Activated CD4-positive, alpha-beta T cell treated with anti-CD3 and anti-CD28 coated beads for 1 hour (primary cell): Measurements from ENCODE around the gene PRR16.

Source experiments
- DNase-seq: peaks from one replicate; pipeline ENCODE4 v3.0.0-alpha.2; 2020

Gene PRR16

DNA sequence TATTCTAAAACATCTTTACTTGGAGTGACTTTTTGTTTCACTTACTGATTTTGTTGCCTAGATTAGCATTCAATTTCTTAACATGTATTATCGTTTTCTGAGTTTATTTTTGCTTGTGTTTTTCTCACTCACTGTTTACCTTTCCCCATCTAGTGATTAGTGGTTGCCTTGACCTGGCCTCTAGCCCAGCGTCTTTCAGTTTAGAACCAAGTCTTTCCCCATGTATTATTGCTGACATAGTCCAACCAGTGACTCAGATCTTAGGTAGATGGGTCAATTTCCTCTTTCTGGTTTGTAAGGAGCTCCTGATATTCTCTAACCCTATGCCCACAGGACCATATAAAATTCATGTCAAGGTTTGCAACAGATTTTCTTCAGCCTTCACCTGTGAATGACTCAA is 135.5 kb downstream of the PRR16 start:
- DNase-seq, result no peak

DNA sequence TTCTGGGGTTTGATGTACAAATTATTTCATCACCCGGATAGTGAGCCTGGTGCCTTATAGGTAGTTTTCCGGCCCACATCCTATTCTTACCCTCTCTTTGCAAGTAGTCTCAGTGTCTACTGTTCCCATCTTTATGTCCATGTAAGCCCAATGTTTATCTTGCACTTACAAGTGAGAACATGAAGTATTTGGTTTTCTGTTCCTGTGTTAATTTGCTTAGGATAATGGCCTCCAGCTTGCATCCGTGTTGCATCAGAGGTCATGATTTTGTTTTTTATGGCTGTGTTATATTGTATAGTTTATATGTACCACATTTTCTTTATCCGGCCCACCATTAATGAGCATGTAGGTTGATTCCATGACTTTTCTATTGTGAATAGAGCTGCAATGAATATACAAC is 136.5 kb downstream of the PRR16 start:
- DNase-seq, result no peak

DNA sequence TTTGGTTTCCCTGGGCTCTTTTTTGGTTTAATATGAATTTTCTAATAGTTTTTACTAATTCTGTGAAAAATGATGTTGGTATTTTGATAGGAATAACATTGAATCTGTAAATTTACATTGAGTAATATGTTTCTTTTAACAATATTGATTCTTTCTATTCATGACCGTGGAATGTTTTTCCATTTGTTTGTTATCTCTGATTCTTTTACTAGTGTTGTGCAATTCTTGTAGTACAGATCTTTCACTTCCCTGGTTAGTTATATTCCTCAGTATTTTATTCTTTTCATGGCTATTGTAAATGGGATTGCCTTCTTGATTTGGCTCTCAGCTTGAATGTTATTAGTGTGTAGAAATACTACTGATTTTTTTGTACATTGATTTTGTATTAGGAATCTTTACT is 137.9 kb downstream of the PRR16 start:
- no peak for DNase-seq

DNA sequence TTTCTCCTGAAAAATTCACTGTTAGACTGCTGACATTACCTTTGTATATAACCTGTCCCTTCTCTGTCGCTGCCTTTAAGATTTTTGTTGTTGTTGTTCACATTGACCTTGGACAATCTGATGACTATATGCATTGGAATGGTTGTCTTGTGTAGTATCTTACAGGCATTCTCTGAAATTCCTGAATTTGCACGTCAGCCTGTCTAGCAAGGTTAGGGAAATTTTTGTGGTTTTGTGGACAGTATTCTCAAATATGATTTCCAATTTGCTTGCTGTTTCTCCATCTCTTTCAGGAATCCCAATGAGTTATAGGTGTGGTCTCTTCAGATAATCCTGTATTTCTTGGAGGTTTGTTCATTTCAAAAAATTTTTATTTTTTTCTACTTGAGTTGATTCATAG is 140.8 kb downstream of the PRR16 start:
- no peak for DNase-seq

DNA sequence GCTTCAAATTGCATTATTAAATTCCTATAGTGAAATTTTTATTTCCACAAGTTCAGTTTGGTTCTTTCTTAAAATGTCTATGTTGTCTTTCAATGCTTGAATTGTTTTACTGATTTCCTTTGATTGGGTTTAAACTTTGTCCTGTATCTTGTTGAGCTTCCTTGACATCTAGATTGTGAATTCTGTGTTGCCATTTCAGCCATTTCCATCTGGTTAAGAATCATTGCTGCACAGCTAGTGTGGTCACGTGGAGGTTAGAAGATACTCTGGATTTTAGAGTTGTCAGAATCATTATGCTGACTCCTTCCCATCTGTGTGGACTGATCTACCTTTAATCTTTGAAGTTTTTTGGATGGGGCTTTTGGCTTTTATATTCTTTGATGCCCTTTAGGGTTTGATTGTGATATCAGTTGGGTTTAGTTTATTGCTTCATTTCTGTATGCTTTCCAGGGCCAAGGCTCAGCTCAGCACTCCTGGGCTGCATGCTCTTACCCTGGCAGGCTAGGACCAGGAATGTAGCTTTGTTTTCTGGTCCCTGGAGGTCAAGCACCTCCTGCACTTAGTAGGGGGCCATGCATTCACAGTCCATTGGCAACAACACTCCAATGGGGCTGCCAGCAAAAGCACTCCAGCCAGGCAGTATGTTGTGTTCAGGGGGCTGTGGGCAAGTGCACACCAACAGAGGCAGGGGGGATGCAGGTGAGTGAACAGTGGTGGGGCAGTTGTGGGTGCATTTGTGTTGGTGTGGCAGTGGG is 141.4 kb downstream of the PRR16 start:
- no peak for DNase-seq

DNA sequence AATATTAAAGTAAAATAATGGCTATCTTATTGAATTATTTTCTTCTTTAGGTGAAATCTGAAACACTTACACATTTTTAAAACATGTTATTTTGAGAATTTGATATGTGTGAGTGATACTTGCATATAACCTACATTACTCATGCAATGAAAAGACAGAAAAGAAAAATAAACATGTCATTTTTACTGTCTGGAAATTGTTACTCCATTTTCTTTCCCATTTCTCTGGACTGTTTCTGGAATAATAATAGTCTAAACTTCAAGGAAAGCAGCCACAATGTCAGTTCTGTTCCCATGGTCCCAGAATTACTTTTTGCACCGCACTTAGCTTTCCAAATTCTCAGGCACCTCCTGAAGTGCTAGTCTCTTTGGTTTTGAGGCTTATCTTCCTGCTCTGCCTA is 145.5 kb downstream of the PRR16 start:
- DNase-seq, result no peak

DNA sequence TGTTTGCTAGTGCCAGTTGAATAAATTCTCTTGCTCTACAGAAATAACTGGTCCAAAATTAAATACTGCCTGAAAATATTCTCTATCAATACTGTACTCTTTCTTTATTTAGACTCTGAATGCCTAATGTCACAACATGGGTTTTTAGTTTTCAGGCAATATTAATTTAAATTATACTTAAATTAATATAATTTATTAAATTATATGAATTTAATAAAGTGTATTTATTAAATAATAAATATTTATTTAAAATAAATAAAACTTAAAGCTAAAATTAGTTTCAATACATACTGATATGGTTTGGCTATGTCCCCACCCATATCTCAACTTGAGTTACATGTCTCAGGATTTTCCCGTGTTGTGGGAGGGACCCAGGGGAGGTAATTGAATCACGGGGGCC is 146.0 kb downstream of the PRR16 start:
- no peak for DNase-seq

DNA sequence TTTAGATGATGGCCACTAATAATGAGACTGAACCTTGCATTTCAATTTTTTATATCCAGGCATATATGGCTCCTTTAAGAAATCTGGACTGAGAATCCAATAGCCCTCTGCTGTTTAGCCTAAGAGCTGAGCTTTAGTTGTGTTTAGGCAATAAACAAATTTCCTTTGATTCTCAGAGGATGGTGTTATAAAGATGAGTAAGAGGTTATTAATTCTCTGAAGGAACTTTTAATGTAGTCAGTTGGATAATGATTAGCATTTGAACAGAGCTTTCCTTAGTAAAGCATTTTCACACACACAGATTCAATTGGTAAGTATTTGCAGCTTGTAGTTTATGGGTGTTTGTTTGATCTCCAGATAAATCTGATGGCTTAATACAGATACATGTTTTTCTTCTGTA is 149.6 kb downstream of the PRR16 start:
- DNase-seq, result no peak

DNA sequence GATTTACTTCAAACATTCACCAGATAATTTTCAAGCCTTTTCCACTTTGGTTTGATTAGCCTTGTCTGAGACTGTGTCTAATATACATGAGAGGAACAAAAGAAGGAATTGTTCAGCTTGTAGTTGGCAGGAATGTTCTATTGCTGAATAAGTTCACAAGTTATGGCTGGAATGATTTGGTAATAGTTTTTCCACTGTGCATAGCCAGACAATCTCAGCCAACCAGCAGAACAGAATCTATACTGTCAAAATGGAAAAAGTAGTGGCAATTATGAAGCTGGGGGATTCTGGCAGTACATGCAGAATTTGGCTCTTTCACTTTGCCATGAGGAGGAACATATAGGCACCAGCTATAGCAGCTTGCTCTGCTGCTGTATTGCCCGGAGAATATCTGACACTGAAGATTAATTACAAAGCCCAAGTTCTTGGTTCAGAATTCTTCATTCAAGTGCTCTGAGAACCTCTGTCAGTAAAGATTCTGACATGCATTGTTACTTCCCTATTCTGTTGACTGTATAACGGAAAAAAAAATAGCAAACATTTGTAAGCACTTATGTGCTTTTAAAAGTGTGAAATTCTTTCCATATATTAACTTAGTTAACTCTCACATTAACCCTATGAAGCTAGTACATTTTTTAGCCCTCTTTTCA is 150.6 kb downstream of the PRR16 start:
- DNase-seq, result no peak

DNA sequence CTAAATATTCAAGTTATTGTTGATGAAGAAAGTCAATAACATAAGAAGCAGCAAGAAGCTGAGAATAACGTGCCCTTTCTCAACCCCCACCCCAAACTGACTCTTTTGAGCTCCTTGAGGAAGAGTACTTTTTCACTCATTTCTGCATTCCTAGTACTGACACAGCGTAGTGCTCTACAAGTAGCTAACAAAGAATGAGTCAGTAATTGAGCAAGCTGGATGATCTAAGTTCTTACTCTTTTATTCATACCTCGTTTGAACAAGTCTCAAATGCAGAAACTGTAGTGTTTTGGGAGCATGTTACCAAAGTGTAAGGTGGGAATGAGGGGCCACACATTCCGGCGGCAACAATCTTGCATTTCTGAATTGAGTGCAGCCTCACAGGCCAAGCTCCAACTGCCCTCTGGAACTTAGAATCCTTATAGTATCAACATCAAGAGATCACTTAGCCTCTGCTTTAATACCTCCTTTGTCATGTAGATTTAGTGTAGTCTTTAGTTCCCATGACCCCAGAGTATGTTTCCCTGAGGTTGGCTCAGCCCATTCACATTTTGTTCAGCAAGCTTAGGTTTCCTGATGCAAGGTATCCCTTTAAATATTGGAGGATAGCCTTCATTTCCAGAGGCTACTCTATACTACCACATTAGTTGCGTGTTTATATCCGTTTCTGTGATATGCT is 152.0 kb downstream of the PRR16 start:
- no peak for DNase-seq

DNA sequence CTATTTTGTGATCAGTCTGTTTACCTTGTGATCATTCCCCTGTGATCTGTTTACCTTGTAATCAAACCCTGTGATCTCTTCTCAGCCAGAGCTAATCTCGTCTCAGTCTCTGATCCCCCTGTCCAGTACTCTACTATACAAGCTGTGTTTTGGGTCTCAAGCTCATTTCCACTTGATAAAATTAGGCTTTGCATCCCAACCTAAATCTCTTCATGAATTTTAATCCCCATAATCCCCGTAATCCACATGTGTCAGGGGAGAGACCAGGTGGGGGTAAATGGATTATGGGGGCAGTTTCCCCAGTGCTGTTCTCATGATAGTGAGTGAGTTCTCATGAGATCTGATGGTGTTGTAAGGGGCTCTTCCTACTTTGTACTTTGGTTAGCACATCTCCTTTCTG is 157.2 kb downstream of the PRR16 start:
- DNase-seq, result no peak

DNA sequence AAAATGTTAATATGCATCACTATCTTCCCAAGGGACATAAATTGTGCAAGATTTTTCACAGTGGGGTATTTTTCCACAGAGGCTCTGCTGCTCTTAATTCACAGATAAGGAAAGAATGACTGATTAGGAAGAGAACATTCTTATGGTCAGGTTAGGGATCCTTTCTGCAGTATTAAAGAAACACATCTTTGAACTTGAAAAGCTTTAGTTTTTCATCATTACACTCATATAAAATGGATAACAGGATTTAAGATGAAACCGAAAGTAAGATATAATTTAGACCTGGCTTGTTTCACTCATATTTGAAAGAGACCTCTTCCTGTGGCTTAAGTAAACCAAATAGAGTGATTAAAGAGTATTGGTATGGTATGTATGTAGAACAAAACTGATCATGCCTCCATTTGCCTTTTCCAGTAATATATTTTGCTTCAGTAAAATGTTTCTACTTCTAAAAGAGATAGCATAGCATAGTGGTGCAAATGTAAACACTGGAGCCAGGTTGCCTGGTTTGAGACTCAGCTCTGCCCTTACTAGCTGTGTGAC is 160.0 kb downstream of the PRR16 start:
- no peak for DNase-seq

DNA sequence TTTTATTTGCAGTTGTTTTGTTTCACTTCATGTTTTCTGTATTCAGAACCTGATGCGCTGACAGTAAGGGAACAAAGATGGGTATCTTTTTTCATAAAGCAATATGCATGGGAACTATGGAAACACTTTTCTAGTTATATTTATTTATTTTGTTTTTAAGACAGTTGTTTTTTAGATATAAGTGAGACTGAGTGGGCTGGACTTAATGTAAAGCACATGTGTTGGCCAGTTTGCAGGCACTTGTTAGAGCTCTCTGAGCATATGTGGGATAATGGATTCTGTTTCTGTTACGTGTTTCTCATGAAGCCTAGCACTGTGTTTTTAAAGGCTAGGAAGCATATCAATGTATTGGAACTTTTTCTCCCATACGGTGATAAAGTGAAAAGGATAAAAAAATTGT is 164.1 kb downstream of the PRR16 start:
- no peak for DNase-seq

DNA sequence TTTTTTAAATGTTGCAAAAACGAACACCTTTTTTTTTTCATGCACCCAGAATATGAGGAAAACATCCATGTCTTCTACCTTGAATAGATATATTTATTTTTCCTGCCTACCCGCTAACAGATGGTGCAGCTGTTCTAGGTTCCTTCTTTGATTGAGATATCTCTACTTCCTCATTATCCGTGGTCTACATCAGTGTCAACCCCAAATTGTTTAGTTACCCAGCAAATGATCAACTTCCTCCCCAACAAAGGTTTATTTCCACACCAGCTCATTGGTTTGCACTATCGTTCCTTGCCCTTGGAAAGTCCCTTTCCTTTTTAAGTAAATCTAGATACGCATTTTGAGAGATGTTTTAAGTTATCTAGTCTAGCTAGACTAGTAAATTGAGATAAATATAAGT is 166.4 kb downstream of the PRR16 start:
- DNase-seq, result no peak

DNA sequence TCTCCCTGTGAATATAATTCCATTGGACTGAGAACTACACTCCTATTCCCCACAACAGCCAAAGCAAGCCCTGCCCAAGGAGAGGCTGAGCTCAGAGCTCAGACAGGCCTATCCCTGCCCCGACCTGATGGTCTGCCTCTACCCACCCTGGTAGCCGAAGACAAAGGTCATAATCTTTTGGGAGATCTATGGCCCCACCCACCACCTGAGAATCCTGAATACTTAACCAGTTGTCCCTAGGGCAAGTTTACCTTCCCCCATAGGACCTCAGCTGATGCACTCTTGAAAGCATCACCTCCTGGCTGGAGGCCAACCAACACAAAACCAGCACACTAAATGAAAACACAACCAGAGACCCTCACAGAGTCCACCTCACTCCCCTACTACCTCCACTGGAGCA is 167.5 kb downstream of the PRR16 start:
- DNase-seq, result no peak

DNA sequence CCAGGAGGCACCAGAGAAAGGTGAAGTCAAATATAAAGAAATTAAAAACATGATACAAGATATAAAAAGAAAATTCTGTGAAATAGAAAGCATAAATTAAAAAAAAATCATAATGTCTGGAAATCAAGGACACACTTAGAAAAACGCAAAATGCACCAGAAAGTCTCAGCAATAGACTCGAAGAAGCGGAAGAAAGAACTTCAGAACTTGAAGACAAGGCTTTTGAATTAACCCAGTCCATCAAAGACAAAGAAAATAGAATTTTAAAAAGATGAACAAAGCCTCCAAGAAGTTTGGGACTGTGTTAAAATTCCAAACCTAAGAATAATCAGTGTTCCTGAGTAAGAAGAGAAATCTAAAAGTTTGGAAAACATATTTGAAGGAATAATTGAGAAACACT is 168.3 kb downstream of the PRR16 start:
- DNase-seq, result no peak

DNA sequence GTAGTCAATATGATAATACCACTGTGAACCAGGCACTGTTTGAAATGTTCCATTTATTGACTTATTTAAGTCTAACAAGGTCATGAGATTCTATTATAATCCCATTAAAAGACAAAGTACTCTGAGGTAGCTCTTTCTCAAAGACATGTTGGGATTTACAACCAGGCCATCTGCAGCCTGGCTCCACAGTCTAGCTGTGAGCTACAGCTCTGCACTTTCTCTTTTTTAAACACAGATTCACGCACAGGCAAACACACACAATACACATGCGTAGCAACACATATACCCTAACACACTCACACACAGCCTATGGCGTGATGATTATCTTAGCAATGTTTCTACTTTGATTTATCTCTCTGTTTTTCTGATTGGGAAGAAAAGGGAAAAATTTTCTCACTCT is 174.3 kb downstream of the PRR16 start:
- no peak for DNase-seq

DNA sequence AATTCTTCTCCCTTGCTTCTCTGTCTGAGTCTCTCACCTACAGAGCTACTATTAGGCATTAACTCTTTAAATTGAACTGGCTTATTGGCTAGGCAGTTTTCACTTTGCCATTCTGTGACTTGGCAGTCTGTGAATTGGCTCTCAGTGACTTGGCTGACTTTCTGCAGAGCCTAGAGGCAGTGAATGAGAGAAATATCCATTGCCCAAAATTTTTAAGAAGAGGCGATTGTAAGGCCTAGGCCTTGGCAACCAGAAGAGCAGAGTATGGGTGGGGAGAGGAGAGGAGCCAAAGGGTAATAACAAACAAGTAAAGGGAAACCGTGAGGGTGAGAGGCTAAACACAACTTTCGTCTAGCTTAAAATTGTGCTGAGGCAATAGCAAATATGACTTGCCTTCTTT is 176.7 kb downstream of the PRR16 start:
- DNase-seq, result no peak

DNA sequence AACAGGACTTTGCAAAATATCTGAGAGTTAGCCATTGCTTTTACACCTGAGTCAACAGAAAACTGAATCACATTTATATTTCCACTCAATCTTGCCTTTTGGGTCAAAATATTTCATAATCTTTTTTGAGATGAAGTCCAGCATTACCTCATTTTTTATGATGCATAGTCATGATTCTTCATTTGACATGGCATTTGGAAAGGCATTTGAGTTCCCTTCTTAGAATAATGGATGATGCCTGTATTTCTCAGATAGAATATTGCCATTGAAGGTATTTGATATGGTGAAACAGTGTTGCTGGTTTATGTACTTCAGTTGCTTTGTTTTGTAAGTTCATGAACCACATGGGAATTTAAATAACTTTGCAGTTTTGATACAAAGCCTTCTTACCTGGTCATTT is 180.4 kb downstream of the PRR16 start:
- DNase-seq, result no peak

DNA sequence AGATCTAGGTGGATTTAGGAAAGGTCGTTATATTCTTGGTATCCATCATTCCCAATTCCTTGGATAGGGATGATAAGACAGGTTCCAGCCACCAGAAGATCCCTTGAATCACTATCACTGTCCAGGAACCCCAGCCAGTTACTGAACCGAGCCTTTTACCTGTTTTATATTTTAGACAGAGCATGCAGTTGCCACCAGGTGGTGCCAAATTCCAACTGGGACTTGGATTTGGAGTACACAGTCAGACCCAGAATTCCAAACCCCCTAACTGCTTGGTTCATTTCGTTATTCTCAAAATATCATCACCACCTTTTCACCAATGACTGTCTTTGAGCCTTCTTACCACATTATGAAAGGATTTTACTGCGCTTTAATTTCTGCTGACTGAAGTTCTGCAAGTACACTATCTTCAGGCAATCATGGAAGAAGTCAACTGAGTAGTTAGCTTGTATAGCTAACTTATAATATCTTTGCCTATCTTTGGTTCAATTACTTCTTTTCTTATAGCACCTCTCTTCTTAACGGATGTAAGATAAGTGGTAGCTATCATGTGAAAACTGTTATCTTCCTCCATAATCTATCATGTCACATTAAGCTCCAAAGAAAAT is 191.8 kb downstream of the PRR16 start:
- no peak for DNase-seq

DNA sequence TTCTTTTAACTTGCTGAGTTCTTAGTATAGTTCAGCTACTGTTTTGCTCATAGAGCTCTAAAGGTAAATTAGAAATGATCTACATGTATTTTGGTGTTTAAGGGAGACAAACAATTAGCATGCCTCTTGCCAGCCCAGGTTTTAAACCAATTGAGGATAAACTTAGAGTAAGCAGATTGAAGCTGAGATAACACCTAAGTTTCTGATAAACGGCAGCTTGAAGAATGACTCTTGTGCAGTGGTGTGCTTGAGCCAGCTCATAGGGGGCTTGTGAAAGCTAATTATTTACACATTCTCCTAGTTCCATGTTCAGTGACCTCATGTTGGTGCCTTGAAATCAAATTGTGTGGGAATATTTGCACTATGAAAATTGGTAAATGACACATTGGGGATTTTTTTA is 193.0 kb downstream of the PRR16 start:
- DNase-seq, result no peak

DNA sequence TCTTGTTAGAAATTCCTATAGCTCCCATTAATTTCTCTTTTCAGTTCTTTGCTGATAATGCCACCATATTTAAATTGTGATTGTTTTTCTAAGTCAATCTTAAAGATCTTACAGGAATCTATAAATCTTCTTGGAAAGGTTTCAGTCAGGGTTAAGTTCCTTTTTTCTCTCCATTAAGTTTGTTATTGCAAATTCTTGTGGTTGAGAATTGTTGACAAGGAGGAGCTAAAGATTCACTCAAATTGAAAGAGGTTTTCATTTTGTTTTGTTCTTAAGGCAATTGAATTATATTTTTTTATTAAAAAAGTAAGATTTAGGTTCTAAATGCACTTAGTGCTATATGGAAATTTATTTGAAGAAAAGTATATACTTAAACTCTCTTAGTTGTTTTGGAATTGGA is 213.4 kb downstream of the PRR16 start:
- no peak for DNase-seq

DNA sequence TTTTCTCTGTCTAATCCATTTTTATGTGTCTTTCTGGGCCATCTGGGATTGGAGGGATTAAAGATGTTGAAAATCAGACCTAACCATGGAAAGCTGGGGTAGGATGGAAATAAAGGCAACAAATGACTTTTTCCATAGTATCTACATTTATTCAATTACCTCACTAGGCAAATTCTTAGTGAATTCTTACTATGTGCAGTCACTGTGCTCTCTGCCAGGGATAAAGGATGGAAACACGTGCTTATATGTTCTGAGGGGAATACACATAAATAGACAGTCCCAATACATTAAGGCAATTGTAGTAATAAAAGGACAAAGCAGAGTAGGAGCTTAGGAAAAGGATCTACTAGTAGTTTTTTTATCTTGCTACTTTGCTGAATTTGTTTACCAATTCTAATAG is 214.2 kb downstream of the PRR16 start:
- no peak for DNase-seq

DNA sequence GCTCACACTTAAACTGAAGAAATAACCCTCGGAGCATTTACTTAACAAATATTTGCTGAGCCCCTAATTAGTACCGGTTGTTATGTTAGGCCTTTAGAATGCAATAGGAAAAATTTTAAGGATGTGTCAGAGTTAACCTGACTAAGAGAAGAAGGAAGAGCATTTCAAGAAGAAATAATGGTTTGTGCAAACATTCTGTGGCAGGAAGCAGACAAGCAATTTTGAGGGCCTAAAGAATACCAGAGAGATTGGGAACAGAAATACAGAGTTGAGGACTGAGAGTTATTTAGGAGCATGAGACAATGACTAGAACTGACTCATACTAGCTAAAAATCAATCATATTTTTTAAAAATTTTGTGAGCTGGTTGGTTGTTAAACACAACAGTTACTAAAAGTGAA is 218.8 kb downstream of the PRR16 start:
- DNase-seq, result no peak
